HuH-7.5 (cell line): Measurements from ENCODE around the gene SASH3.

ENCODE experiments used
- DNase-seq: peaks from one replicate; pipeline ENCODE4 v3.0.0; 2011; ENCODE audit warnings: low spot score

The SASH3 gene

DNA sequence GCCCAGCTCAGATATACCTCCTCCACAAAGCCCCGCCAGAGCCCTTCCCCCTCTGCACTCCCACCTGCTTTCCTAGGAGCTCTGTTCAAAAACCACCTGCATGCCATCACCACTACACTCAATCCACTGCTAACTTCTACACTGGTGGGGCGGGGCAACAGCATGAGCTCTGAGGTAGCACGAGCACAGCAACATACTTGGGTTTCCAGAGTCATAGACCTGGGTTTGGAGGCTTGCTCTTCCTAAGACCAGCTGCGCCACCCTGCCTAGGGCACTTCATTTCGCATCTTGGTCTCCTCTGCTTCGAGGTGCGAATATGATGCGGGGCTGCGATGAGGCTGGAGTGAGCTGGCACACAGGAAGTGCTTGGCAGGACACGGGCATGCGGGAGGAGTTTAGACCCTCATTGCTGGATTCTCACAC, 3.6 kb downstream of the SASH3 start:
- no peak for DNase-seq

DNA sequence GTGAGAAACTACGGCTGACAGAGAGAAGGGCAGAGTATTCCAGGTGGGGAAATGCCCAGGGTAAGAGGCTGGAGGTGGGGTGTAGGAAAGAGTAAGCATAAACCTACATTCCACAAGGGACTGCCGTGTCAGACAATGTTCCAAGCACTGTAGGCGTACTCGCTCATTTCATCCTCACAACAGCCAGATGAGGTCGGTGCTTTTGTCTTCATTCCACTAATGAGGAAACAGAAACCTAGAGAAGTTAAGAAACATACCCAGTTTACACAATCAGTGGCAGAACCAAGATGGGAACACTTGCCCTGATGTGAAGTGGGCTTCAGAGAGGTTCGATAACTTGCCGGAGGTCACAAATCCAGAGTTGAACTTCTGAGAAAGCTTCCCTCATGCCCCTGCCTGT, 4.6 kb downstream of the SASH3 start:
- no peak for DNase-seq

DNA sequence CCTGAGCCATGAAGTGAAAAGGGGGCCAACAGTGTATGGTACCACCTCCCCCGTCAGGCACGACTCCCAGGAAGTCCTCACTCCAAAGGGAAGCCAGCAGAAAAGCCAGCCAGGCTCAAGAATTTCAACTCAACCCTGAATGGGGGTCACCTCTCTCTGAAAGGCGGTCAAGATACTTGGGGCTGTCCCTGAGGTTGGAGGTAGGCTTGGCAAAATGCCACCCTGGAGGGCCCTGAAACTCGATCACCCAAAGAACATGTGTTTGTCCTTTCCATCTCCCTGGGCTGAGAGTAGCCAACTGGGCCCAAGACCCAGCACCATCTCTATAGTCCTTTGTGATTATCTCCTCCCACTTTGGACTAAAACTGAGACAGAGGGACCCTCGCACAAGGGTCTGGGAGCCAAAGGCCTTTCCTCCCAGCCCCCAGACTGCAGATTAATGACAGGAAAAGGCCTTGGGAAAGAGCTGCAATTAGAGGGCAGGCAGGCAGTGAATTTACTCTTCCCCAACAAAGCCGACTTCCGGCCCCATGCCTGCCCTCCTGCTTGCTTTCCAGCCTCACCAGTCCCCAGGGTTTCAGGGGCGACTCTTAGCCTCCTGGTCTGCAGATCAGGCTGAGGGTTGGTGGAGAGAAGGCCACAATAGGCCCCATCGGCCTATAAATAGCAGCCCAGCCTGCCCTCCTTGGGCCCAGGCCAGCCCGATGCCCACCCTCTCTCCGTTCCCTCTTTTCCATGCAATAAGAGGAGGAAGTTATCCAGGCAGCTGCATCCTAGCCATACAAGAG, 5.6 kb downstream of the SASH3 start:
- DNase-seq: no peak

DNA sequence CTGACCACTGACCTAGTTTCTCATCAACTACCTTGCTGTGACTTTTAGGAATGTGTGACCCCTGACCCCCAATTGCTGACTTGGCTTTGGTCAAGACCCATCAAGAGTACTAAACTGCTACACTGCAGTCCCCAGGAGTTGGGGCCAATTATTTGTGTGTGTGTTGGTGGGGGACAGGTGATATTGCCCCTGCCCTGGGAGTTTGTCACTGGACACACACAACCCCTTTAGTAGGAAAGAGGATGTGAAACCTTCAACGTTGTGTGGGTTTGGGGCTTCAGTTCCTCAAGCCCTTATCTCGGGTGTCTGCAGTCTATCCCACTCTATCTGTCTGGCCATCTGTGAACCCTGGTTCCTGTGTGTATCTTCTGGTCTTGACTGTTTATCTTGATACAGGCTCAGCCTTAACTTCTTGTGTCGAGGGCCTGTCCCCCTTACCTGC, 6.5 kb downstream of the SASH3 start:
- no peak for DNase-seq

DNA sequence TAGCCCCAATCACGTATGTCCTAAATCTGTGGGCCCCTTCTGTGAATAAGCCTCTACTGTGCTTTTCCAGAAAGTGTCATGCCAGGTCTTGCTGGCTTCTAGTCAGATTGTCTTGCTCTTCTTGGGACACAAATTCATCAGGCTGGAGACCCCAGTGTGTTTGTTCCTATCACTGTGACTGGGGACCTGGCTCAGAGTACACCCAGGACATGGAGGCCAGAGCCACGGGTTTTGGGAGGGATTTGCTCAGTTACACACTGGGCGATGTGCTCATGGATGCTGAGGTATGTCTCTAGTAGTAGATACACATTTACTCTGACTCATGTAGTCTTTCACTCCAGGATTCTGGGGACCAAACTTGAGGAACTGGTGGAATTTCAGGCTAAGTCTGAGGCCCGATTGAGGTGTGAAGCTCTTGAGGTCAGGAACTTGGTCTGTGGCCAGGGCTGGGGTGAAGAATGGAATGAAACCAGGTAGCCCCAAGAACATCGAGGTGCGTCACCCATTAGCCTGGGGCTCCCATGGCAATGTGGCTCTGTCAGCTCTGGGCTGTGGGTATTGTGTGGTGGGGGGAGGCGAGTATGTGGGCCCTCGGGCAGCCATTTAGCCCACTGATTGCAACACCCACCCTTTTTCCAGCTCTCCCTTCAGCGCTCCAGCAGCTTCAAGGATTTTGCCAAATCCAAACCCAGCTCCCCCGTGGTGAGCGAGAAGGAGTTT, 7.7 kb downstream of the SASH3 start:
- DNase-seq: no peak

DNA sequence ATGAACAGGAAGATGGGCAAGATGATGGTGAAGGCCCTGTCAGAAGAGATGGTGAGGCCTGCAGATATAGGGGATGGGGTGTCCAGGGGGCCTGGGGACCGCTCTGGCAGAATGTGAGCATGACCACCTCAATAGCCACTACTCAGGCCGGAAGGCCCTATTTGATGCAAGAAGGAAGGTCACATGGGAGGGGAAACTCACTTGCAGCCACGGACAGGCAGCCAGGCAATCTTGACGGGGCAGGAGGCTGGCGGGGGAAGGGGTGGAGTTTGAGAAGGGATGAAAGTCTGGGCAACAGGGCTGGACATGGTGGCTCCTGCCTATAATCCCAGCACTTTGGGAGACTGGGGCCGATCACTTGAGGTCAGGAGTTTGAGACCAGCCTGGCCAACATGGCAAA, 8.8 kb downstream of the SASH3 start:
- no peak for DNase-seq

DNA sequence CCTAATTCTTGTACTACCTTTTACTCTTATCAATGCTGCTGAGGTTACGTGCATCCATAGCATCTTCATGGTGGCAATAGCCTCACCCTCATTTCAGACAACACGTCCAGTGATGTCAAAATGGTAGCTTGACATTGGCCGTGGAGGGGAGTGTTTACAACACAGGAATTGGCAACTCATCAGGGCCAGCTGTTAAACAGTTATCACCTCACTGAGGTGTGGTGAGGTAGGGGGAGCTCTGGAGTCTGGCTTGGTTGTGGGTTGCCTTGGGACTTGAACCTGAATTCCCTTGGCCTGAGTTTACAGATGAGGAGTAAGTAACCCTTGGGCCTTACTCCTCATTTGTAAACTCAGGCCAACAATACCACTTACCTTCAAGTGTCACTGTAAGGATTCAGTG, 10.4 kb downstream of the SASH3 start:
- no peak for DNase-seq

DNA sequence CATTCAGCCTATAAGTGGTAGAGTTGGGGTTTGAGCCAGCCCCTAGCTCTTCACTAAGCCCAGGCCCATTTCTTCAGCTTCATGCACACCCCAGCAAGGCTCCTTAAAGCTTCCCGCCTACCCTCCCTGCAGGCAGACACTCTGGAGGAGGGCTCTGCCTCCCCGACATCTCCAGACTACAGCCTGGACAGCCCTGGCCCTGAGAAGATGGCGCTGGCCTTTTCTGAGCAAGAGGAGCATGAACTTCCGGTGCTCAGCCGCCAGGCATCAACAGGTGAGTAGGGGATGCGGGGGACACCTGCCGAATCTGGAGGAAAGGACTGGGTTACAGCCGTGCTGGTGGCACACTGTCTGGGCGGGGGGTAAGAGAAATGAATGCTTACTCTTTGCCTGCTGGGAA, 11.1 kb downstream of the SASH3 start:
- no peak for DNase-seq

DNA sequence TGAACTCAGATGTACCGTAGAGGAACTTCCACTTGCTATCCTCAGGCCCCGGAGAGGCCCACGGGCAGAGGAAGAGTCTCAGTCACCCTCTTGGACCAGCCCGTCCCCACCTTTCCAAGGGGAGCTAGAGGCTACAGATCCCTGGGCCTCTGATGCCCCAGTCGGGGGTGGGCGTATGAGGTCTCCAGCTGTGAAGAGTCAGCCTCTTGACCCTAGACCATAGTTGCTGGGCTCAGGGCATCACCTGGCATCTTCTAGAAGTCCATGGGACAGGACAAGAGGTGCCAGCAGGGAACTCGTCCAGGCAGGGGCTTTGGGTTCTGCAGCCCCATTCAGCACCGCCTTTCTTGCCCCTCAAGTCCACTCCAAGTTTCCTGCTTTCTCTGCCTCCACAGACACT, 11.6 kb downstream of the SASH3 start:
- DNase-seq: no peak

DNA sequence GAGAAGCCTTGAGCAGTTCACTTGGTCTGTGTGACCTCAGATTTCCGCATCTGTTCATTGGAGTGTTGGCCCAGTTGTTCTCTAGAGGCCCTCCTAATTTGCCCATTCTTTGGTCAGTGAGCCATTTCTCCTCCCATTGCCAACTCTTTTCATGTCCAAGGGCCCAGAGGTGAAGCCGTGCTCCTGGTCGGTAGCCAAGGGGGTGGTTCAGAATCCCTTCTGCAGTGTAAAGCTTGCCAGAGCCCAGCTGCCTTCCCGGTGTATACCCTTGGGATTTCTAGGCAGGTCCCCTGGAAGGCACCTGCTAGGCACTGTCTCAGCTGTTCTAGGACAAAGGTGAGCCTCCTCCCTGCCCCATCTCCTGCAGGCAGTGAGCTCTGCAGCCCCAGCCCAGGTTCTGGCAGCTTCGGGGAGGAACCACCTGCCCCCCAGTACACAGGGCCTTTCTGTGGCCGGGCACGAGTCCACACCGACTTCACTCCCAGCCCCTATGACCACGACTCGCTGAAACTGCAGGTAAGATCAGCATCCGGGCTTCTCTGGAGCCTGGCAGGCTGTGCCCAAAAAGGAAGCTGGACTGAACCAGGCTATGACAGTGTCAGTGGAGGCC, 12.3 kb downstream of the SASH3 start:
- DNase-seq: no peak

DNA sequence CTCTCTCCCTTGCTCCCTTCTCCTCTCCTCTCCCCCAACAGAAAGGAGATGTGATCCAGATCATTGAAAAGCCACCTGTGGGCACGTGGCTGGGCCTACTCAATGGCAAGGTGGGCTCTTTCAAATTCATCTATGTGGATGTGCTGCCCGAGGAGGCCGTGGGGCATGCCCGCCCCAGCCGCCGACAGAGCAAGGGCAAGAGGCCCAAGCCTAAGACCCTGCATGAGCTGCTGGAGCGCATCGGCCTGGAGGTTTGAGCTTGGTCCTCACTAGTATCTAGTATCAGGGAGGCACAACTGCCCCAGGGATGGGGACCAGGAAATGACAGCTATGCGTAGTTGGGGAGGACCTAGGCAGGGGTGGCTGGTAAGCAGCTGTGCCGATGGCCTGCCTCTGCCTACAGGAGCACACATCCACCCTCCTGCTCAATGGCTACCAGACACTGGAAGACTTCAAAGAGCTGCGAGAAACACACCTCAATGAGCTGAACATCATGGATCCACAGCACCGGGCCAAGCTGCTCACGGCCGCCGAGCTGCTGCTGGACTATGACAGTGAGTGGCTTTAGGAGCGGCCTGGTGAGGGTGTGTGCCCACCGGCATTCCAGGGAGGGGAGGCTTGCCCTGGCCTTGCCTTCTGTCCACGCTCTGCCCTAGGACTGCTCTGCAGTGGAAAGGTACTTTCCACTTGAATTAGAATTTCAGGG, 13.0 kb downstream of the SASH3 start:
- no peak for DNase-seq

DNA sequence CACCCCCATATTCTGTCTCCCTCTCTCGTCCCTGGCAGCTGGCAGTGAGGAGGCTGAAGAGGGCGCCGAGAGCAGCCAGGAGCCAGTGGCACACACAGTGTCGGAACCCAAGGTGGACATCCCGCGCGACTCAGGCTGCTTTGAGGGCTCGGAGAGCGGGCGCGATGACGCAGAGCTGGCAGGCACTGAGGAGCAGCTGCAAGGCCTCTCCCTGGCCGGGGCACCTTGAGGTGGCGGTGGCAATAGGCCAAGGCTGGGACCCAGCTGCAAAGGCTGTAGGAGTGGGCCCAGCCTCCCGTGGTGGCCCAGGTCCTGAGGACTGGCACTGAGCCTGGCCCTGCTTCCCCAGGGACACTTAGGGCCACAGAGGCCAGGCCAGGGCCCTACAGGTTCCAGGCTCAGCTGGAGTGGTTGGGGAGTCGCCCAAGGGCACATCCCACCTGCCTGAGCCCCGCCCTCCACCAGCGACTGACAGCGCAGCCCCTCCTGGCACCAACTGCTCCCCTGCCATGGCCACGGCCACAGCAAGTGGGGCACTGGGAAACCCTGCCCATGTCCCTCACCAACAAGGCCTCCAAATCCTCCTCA, 13.9 kb downstream of the SASH3 start:
- no peak for DNase-seq

DNA sequence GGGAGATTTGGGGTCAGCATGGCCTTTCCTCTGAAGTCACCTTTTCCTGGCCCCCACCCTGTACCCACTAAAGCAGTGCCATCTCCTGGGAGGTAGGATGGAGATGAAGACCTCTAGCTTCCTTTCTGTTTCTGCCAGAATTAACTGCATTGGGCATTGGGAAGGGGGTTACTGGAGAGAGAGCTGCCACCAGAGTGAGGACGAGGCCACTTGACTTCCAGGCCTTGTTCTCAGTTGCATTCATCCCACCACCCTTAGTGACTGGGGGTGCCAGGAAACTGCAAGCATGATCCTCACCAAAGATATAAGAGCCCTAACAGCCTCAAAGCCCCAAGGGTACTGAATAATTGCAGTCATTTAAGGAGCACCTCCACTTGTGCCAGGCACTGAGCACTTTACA, 15.8 kb downstream of the SASH3 start:
- no peak for DNase-seq

DNA sequence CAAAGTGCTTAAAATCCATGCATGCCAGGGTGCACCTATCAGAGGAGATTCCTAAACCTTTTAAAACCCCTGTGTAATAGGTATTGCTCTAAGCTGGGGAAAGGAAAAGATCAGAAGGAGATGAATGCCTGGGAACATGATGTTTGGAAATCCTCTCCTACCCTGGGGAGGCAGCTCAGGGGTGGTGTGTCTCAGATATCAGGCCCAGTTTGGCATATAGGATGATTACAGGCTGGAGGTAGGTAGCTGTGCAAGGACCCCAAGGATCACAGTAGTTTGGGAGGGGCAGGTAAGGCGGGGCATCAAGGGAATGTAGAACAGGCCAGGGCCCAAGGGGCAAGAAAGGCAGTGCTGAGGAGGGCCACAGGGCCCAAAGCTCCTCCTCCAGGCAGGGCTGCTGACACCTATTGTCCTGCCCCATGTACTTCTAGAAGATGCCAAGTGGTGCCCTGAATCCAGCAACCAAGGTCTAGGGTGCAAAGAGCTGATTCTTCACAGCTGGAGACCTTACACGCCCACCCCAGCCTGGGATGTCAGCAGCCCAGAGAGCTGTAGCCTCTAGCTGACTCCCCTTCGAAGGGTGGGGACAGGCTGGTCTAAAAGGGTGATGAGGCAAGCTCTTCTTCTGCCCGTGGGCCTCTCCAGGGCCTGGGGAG, 17.6 kb downstream of the SASH3 start:
- no peak for DNase-seq

DNA sequence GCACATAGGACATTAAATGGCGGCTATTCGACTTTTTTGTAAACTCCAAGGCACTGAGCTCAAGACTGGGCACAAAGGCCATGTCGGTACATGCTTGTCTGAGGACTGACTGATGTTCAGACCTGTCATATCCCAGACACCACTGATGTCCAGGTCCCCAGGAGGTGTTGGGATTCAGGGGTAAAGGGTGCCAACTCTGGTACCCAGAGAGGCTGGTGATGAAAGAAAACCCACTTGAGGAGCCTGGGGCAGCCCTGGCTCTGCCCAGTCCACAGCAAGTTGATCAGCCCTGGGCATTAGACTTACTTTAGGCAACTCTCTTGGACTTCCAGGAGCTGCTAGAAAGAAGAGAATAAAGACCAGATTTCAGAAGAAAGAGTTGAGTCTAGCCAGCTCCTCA, 18.7 kb downstream of the SASH3 start:
- no peak for DNase-seq

DNA sequence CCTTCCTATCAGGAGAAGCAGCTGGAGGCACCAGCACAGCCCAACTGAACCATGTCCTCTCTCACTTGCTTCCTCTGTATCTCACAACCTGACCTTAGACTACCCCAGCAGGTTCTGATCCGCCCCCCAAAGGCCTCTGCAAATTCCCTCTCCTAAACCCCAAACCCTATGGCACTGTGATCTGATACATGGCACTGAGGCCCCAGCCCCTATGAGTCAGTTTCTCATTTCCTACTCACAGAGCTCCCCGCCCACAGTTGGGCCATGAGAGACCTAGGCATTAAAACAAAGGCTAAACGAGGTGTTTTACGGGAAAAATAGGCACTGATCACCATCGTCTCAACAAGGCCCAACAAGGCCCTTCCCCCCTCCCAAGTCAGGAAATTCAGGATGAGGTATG, 19.1 kb downstream of the SASH3 start:
- DNase-seq: no peak

DNA sequence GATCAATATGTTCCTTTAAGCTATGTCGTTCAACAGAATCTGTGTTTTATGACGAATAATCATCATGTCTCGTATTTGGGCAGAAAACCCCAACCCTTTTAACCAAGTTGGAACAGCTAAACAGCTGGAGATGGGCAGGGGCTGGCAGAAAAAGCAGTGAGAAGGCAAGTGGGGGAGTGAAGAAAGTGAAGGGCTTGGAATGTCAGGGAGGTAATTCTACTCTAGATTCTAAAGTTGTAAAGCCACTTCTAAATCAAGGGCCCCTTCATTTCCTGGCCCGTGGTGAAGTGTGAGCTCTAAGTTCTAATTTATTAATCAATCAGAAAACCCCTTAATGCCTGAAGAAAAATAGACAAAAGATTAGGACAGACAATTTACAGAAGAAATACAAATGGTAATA, 20.4 kb downstream of the SASH3 start:
- DNase-seq: no peak

DNA sequence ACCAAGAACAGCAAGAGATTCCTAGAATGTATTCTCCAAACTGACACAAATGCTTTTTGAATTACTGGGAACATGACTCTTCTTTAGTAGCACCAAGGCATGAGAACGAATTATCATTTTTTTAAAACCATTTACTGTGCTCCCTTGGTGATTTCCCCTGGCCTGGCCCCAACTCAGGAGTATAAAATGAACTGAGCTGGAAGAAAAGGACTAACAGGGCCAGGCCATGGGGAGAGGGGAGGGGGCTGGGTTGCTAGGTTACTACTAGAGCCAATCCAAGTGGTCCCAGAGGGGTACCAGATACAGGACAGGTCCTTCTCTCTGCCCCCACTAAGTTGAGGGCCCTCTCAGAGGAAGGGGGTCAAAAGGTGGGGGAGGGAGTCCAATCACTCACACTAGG, 23.1 kb downstream of the SASH3 start:
- no peak for DNase-seq

DNA sequence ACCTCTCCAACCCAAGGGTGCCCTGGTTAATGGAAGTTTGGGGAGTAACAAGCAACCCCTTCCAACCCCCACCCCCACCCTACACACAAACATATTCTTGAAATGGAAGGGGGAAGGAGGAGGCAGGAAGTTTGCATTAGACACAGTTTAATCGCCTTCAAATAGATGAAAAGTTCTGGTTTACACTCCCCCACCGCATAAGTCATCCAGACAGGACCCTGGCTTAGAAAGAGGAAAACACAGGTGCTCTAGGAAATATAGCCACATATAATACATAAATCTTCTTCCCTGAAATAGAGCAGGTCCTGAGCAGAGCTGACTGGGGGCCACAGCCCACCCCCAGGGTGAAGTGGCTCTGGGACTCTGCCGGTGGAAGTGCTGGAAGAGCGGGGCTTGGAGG, 25.1 kb downstream of the SASH3 start:
- no peak for DNase-seq

DNA sequence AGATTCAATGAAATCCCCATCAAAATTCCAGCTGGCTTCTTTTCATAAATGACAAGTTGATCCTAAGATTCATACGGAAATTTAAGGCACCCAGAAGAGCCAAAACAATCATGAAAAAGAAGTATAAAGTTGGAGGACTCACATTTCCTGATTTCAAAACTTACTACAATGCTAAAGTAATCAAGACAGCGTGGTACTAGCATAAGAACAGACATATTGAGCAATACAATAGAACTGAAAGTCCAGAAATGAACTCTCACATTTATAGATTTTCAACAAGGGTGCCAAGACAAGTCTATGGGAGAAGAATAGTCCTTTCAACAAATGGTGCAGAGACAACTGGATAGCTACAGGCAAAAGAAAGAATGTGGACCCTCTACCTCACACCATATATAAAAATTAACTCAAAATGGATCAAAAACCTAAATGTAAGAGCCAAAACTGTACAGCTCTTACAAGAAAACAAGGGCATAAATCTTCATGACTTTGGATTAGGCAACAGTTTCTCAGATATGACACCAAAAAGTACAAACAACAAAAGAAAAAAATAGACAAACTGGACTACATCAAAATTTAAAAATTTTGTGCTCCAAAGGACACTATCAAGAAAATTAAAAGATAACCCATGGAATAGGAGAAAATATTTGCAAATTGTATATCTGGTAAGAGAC, 28.5 kb downstream of the SASH3 start:
- no peak for DNase-seq
